HEK293T (cell line): ENCODE data around the gene TRIM67.

ENCODE experiments used
- BHLHE40 ChIP-seq: fragments of 450-650 bp; IDR thresholded peaks from 2 replicates; pipeline ENCODE4 v1.6.1; 2016; ENCODE audit warnings: mild to moderate bottlenecking, moderate library complexity, borderline replicate concordance
- ELF4 ChIP-seq: fragments of 450-650 bp; IDR thresholded peaks from 2 replicates; pipeline ENCODE4 v1.6.1; 2017; ENCODE audit warnings: antibody characterized with exemption
- FOXA1 ChIP-seq: fragments of 450-650 bp; IDR thresholded peaks from 2 replicates; pipeline ENCODE4 v1.6.1; 2016; ENCODE audit warnings: mild to moderate bottlenecking
- NFRKB ChIP-seq: fragments of 450-650 bp; IDR thresholded peaks from 2 replicates; pipeline ENCODE4 v1.6.1; 2016; ENCODE audit warnings: mild to moderate bottlenecking, moderate library complexity
- SP1 ChIP-seq: fragments of 450-650 bp; IDR thresholded peaks from 2 replicates; pipeline ENCODE4 v1.6.1; 2017
- ZNF384 ChIP-seq: fragments of 450-650 bp; IDR thresholded peaks from 2 replicates; pipeline ENCODE4 v1.6.1; 2016

GRCh38 chr1:231213831-231214573, 52.1 kb downstream of the TRIM67 start:
- TF ChIP-seq ZNF384 (no peak), SP1 (no peak), ELF4 (no peak), BHLHE40 (no peak), FOXA1 (no peak), NFRKB (no peak)
